Neural cell (in vitro differentiated cells): ENCODE results near the gene B3GAT2.

Experiments used
- CTCF ChIP-seq: fragments of 450-650 bp; IDR thresholded peaks from 2 replicates; pipeline ENCODE4 v1.5.1; 2014; ENCODE audit warnings: antibody characterized with exemption, mild to moderate bottlenecking, moderate library complexity; ENCODE audit not compliant: poor library complexity, severe bottlenecking
- EP300 ChIP-seq: fragments of 450-650 bp; conservative IDR thresholded peaks from 2 replicates; pipeline ENCODE4 v1.6.1; 2014; ENCODE audit warnings: antibody characterized with exemption, mild to moderate bottlenecking, moderate library complexity; ENCODE audit not compliant: poor library complexity, severe bottlenecking
- EZH2 ChIP-seq: fragments of 200-600, 300-800 bp; shearing (Covaris generic), sonication (generic); IDR thresholded peaks from 2 replicates; pipeline ENCODE4 v1.6.1; 2014; ENCODE audit warnings: antibody characterized with exemption, low read length, borderline replicate concordance, mild to moderate bottlenecking; ENCODE audit not compliant: insufficient read depth, poor library complexity, severe bottlenecking
- MXI1 ChIP-seq: fragments of 450-650 bp; conservative IDR thresholded peaks from 2 replicates; pipeline ENCODE4 v1.6.1; 2014; ENCODE audit warnings: antibody characterized with exemption, mild to moderate bottlenecking; ENCODE audit not compliant: poor library complexity, severe bottlenecking
- POLR2AphosphoS5 ChIP-seq: IDR thresholded peaks from 2 replicates; pipeline ENCODE4 v1.6.1; 2012
- RAD21 ChIP-seq: fragments of 450-650 bp; conservative IDR thresholded peaks from 2 replicates; pipeline ENCODE4 v1.6.1; 2014; ENCODE audit warnings: antibody characterized with exemption, mild to moderate bottlenecking, moderate library complexity
- REST ChIP-seq: IDR thresholded peaks from 2 replicates; pipeline ENCODE4 v1.6.1; 2012; ENCODE audit warnings: borderline replicate concordance
- SMC3 ChIP-seq: fragments of 450-650 bp; conservative IDR thresholded peaks from 2 replicates; pipeline ENCODE4 v1.6.1; 2014; ENCODE audit warnings: antibody characterized with exemption, mild to moderate bottlenecking, moderate library complexity; ENCODE audit not compliant: poor library complexity
- TAF1 ChIP-seq: IDR thresholded peaks from 2 replicates; pipeline ENCODE4 v1.6.1; 2012; ENCODE audit warnings: low read depth

GRCh38 chr6:70901324-70901723 is 55.5 kb downstream of the B3GAT2 start:
- TF ChIP-seq EP300 (no peak), SMC3 (no peak), CTCF (no peak), EZH2 (no peak), MXI1 (no peak), TAF1 (no peak), POLR2AphosphoS5 (no peak), REST (no peak), RAD21 (no peak)
